Peyer's patch (tissue), 4 donors: ENCODE measurements around the gene AFDN.

Source experiments
- POLR2A ChIP-seq, 2 donors: fragments of 450-650 bp; IDR thresholded peaks; one replicate each; pipeline ENCODE4 v1.5.1; 2017; ENCODE audit warnings: antibody characterized with exemption in 2 of 2, mild to moderate bottlenecking in 2 of 2, moderate library complexity in 2 of 2
- TF ChIP-seq, protein P1 (sequence below), 6 experiments: fragments of 450-650 bp in 4 of 6; fragments of 200-600 bp in 2 of 6; sonication (generic) in 1 of 6; IDR thresholded peaks; one replicate each; pipeline ENCODE4 v1.5.1; 2017 to 2019; ENCODE audit warnings: antibody characterized with exemption in 6 of 6, mild to moderate bottlenecking in 3 of 6, moderate library complexity in 1 of 6

DNA sequence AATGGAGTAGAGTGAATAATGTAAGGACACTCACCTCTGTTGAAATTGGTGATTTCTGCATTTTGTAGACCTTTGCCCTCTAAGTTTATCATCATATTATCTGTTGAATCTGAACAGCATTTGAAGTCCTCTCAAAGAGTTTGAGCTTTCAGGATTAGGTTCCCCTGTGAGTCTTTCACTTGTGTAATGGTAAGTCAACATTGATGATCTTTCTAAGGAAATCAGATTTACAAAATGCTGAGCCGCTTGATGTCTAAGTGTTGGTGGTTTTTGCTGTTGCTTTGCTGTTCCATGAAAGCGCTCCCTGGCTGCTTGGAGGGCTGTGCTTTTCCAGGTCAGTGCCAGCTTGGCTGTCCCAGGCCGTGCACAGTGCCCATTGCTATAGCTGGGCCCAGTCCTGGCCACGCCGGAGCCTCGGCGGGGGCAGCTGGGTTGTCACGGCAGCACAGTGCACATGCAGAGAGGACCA lies 136.9 kb downstream of the AFDN start:
- TF ChIP-seq, protein P1, sequence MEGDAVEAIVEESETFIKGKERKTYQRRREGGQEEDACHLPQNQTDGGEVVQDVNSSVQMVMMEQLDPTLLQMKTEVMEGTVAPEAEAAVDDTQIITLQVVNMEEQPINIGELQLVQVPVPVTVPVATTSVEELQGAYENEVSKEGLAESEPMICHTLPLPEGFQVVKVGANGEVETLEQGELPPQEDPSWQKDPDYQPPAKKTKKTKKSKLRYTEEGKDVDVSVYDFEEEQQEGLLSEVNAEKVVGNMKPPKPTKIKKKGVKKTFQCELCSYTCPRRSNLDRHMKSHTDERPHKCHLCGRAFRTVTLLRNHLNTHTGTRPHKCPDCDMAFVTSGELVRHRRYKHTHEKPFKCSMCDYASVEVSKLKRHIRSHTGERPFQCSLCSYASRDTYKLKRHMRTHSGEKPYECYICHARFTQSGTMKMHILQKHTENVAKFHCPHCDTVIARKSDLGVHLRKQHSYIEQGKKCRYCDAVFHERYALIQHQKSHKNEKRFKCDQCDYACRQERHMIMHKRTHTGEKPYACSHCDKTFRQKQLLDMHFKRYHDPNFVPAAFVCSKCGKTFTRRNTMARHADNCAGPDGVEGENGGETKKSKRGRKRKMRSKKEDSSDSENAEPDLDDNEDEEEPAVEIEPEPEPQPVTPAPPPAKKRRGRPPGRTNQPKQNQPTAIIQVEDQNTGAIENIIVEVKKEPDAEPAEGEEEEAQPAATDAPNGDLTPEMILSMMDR (IDR thresholded peaks at IDR 0.05) = no peak
- no peak for TF ChIP-seq POLR2A (IDR thresholded peaks at IDR 0.05)
